Measurements from ENCODE around the gene SNX24.

GRCh38 chr5:122897283-122897602 is 51.8 kb downstream of the SNX24 start:
- TF ChIP-seq ZNF8 (CRISPR knock-in tag; IDR thresholded peaks at IDR 0.05): no peak
- no peak for TF ChIP-seq CREB5 (CRISPR knock-in tag; IDR thresholded peaks at IDR 0.05; ENCODE audit: low read depth)
- no peak for TF ChIP-seq SNAI2 (CRISPR knock-in tag; IDR thresholded peaks at IDR 0.05)
- TF ChIP-seq CSDC2 (CRISPR knock-in tag; IDR thresholded peaks at IDR 0.05): no peak
- no peak for TF ChIP-seq ESRRG (CRISPR knock-in tag; IDR thresholded peaks at IDR 0.05)
- TF ChIP-seq ZFP30 (CRISPR knock-in tag; IDR thresholded peaks at IDR 0.05): no peak
- no peak for TF ChIP-seq RARB (CRISPR knock-in tag; IDR thresholded peaks at IDR 0.05)
- no peak for TF ChIP-seq ZFP3 (CRISPR knock-in tag; IDR thresholded peaks at IDR 0.05)
- no peak for TF ChIP-seq GLIS3 (CRISPR knock-in tag; IDR thresholded peaks at IDR 0.05)
- TF ChIP-seq BACH2 (CRISPR knock-in tag; IDR thresholded peaks at IDR 0.05; ENCODE audit: borderline replicate concordance): no peak
- no peak for TF ChIP-seq PATZ1 (CRISPR knock-in tag; IDR thresholded peaks at IDR 0.05; ENCODE audit: borderline replicate concordance)
- TF ChIP-seq OSR1 (CRISPR knock-in tag; IDR thresholded peaks at IDR 0.05): no peak
- no peak for TF ChIP-seq CSRNP3 (CRISPR knock-in tag; IDR thresholded peaks at IDR 0.05)
